IMR-90 (cell line): ENCODE measurements around the gene BAMBI. TPM values are rescaled to one million over a fixed set of nuclear protein-coding genes. Genes with fewer than 3 reads are reported as not detected.

Experiments
- ATAC-seq: fragments of 200-7000 bp; cut with Tn5 transposase; 2 replicates; pipeline ENCODE4 v1.9.1; 2020; ENCODE audit warnings: low read depth, mild to moderate bottlenecking, moderate library complexity
- BruUV-seq: library from RNA; stranded (reverse); fragments of 400-500 nt; replicated peaks from 2 replicates; lab custom pipeline; 2021; lab: Mats Ljungman, UMichigan
- CTCF ChIA-PET: fragments of 300-600 bp; formaldehyde crosslinking; extraction: SDS; loops from one replicate; lab custom pipeline; 2021; ENCODE audit warnings: antibody characterized with exemption; lab: Yijun Ruan, JAX
- POLR2A ChIA-PET: fragments of 300-600 bp; sonication (Branson Sonifier 250); formaldehyde crosslinking; loops from one replicate; lab custom pipeline; 2022; ENCODE audit warnings: antibody characterized with exemption; ENCODE audit not compliant: unreplicated experiment; lab: Charles Lee
- DNase-seq: peaks from one replicate; pipeline ENCODE4 v3.0.0; 2013
- H2AFZ ChIP-seq: replicated peaks from 2 replicates; pipeline ENCODE3; 2013; ENCODE audit warnings: low read length, mild to moderate bottlenecking; ENCODE audit not compliant: poor library complexity
- H2AK5ac ChIP-seq: 2 replicates; pipeline ENCODE4 v1.6.1; 2013; ENCODE audit warnings: low read depth, low read length, inconsistent platforms
- H2AK9ac ChIP-seq: replicated peaks from 2 replicates; pipeline ENCODE3; 2013; ENCODE audit warnings: mild to moderate bottlenecking, low read depth, low read length, moderate library complexity; ENCODE audit not compliant: poor library complexity
- H2BK120ac ChIP-seq: 2 replicates; pipeline ENCODE4 v1.6.1; 2013; ENCODE audit warnings: low read depth, low read length, inconsistent platforms
- H2BK15ac ChIP-seq: 3 replicates; pipeline ENCODE4 v1.6.1; 2013; ENCODE audit warnings: low read depth, low read length, inconsistent platforms
- H2BK20ac ChIP-seq: 2 replicates; pipeline ENCODE4 v1.6.1; 2013; ENCODE audit warnings: low read depth, mild to moderate bottlenecking, inconsistent platforms, low read length, moderate library complexity
- H2BK5ac ChIP-seq: 2 replicates; pipeline ENCODE4 v1.6.1; 2013; ENCODE audit warnings: mild to moderate bottlenecking, low read depth, low read length, inconsistent platforms; ENCODE audit not compliant: poor library complexity, severe bottlenecking
- H3K14ac ChIP-seq: replicated peaks from 2 replicates; pipeline ENCODE4 v1.6.1; 2013; ENCODE audit warnings: low read depth, low read length, inconsistent platforms
- H3K18ac ChIP-seq: 2 replicates; pipeline ENCODE4 v1.6.1; 2013; ENCODE audit warnings: low read depth, low read length, control low read depth
- H3K23ac ChIP-seq: 2 replicates; pipeline ENCODE4 v1.6.1; 2013; ENCODE audit warnings: low read depth, low read length, inconsistent platforms
- H3K27ac ChIP-seq: 2 replicates; pipeline ENCODE4 v1.5.1; 2013; ENCODE audit warnings: mild to moderate bottlenecking, control low read depth, low read length; ENCODE audit not compliant: insufficient read depth
- H3K27me3 ChIP-seq: 2 replicates; pipeline ENCODE4 v1.6.1; 2013; ENCODE audit warnings: low read length; ENCODE audit not compliant: control insufficient read depth, insufficient read depth
- H3K36me3 ChIP-seq: 2 replicates; pipeline ENCODE4 v1.6.1; 2013; ENCODE audit warnings: low read length, mixed read lengths; ENCODE audit not compliant: control insufficient read depth, insufficient read depth
- H3K4ac ChIP-seq: 2 replicates; pipeline ENCODE4 v1.6.1; 2013; ENCODE audit warnings: low read depth, low read length, inconsistent platforms
- H3K4me1 ChIP-seq: 2 replicates; pipeline ENCODE4 v1.6.1; 2013; ENCODE audit warnings: low read length, mixed read lengths; ENCODE audit not compliant: control insufficient read depth, insufficient read depth
- H3K4me2 ChIP-seq: 2 replicates; pipeline ENCODE4 v1.6.1; 2013; ENCODE audit warnings: low read depth, mild to moderate bottlenecking, control low read depth, low read length, moderate library complexity
- H3K4me3 ChIP-seq: 2 replicates; pipeline ENCODE4 v1.5.1; 2013; ENCODE audit warnings: low read depth, mild to moderate bottlenecking, control low read depth, low read length, moderate library complexity; ENCODE audit not compliant: insufficient read depth
- H3K56ac ChIP-seq: 2 replicates; pipeline ENCODE4 v1.6.1; 2013; ENCODE audit warnings: low read length, inconsistent platforms; ENCODE audit not compliant: insufficient read depth; ENCODE audit errors: extremely low read depth
- H3K79me1 ChIP-seq, 2 experiments: 2 replicates each; pipeline ENCODE4 v1.6.1; 2013; ENCODE audit warnings: low read length in 2 of 2, inconsistent platforms in 1 of 2, low read depth in 1 of 2
- H3K9ac ChIP-seq: 2 replicates; pipeline ENCODE4 v1.6.1; 2013; ENCODE audit warnings: low read depth, low read length, control low read depth
- H3K9me1 ChIP-seq: 2 replicates; pipeline ENCODE4 v1.6.1; 2013; ENCODE audit warnings: low read length, inconsistent platforms; ENCODE audit not compliant: insufficient read depth
- H3K9me3 ChIP-seq: 2 replicates; pipeline ENCODE4 v1.6.1; 2013; ENCODE audit warnings: low read length; ENCODE audit not compliant: control insufficient read depth, insufficient read depth
- H4K20me1 ChIP-seq: 2 replicates; pipeline ENCODE4 v1.6.1; 2013; ENCODE audit warnings: low read length, inconsistent platforms; ENCODE audit not compliant: insufficient read depth
- H4K5ac ChIP-seq: 2 replicates; pipeline ENCODE4 v1.6.1; 2013; ENCODE audit warnings: mild to moderate bottlenecking, low read depth, low read length, control low read depth
- H4K8ac ChIP-seq, 2 experiments: 2 replicates each; pipeline ENCODE4 v1.6.1; 2013; ENCODE audit warnings: low read depth in 2 of 2, low read length in 2 of 2, control low read depth in 1 of 2, inconsistent platforms in 1 of 2
- H4K91ac ChIP-seq: 2 replicates; pipeline ENCODE4 v1.6.1; 2013; ENCODE audit warnings: low read depth, low read length, inconsistent platforms; ENCODE audit not compliant: insufficient read depth
- BHLHE40 ChIP-seq: fragments of 150-350 bp; IDR thresholded peaks from 2 replicates; pipeline ENCODE4 v1.6.1; 2016; ENCODE audit warnings: mild to moderate bottlenecking, low read depth, low read length
- CEBPB ChIP-seq: IDR thresholded peaks from 2 replicates; pipeline ENCODE4 v1.6.1; 2012; ENCODE audit warnings: low read depth, low read length, improper control_type of control experiment
- CHD1 ChIP-seq: IDR thresholded peaks from 2 replicates; pipeline ENCODE4 v1.6.1; 2012; ENCODE audit warnings: low read depth, low read length, improper control_type of control experiment
- CTCF ChIP-seq: conservative IDR thresholded peaks from 2 replicates; pipeline ENCODE4 v1.5.1; 2012; ENCODE audit warnings: mild to moderate bottlenecking, low read depth, low read length, improper control_type of control experiment
- ELK1 ChIP-seq: fragments of 150-350 bp; IDR thresholded peaks from 2 replicates; pipeline ENCODE4 v1.6.1; 2016; ENCODE audit warnings: low read depth, mild to moderate bottlenecking, low read length, moderate library complexity, borderline replicate concordance
- FOS ChIP-seq: fragments of 150-350 bp; IDR thresholded peaks from 2 replicates; pipeline ENCODE4 v1.6.1; 2016; ENCODE audit warnings: low read depth, low read length
- MXI1 ChIP-seq: IDR thresholded peaks from 2 replicates; pipeline ENCODE4 v1.6.1; 2012; ENCODE audit warnings: low read depth, mild to moderate bottlenecking, low read length, moderate library complexity, borderline replicate concordance
- NFE2L2 ChIP-seq: fragments of 150-350 bp; IDR thresholded peaks from 2 replicates; pipeline ENCODE4 v1.6.1; 2016; ENCODE audit warnings: low read depth, mild to moderate bottlenecking, low read length
- POLR2A ChIP-seq: IDR thresholded peaks from 2 replicates; pipeline ENCODE4 v1.6.1; 2012; ENCODE audit warnings: mild to moderate bottlenecking, low read depth, low read length
- RCOR1 ChIP-seq: IDR thresholded peaks from 2 replicates; pipeline ENCODE4 v1.6.1; 2012; ENCODE audit warnings: mild to moderate bottlenecking, low read length, improper control_type of control experiment; ENCODE audit not compliant: insufficient replicate concordance
- SMC3 ChIP-seq: fragments of 150-350 bp; IDR thresholded peaks from 2 replicates; pipeline ENCODE4 v1.6.1; 2016; ENCODE audit warnings: low read depth, mild to moderate bottlenecking, antibody characterized with exemption, low read length, moderate library complexity
- USF2 ChIP-seq: fragments of 150-350 bp; IDR thresholded peaks from 2 replicates; pipeline ENCODE4 v1.6.1; 2017; ENCODE audit warnings: mild to moderate bottlenecking, antibody characterized with exemption, low read length, low read depth
- WGBS, 2 experiments: methylation state at CpG; one replicate each; pipeline versions ENCODE4 v1.1.5 to v1.1.7; 2013; ENCODE audit warnings: missing lambda C conversion rate in 2 of 2; ENCODE audit not compliant: insufficient read length in 1 of 2; ENCODE audit errors: extremely low coverage in 2 of 2; 5-methylcytosine and 5-hydroxymethylcytosine counted together
- dilution Hi-C: fragments of 300-500 bp; cut with HindIII; formaldehyde crosslinking; loops from one replicate; pipeline ENCODE4 v1.14.3; 2018; ENCODE audit warnings: low sequenced_read_pairs; ENCODE audit not compliant: unreplicated experiment
- in situ Hi-C: fragments of 300-500 bp; cut with MboI; formaldehyde crosslinking; loops from 3 replicates; pipeline ENCODE4 v1.14.3; 2019; ENCODE audit warnings: low sequenced_read_pairs, inconsistent platforms, mixed read lengths
- intact Hi-C: fragments of 100-400 bp; cut with micrococcal nuclease; formaldehyde crosslinking; loops from 2 replicates; pipeline ENCODE4 v1.10.0; 2022
- polyA plus RNA-seq, 3 experiments: library from polyadenylated mRNA; depleted of rRNA; stranded (reverse); fragments of >200 nt; gene quantifications; 2 replicates each; pipeline ENCODE4 v1.2.3, GENCODE V29; 2012; ENCODE audit warnings: low replicate concordance in 1 of 3
- total RNA-seq: library from RNA; depleted of rRNA; stranded (reverse); fragments of >200 nt; gene quantifications from 2 replicates; pipeline ENCODE4 v1.2.3, GENCODE V29; 2012

Gene BAMBI
- total and polyA plus RNA-seq, 2 of the 4 experiments (the other 2 are of a cell fraction) = 14.4 to 19.4 TPM

GRCh38 chr10:28705472-28705871 is 28.2 kb downstream of the BAMBI start:
- Histone ChIP-seq H3K18ac (no peak overlapping the region), H3K4me1 (peaks cover 5% of the 10 kb centered on the region; the same call in 1 of the 2 replicates), H3K27me3 (no peaks in the 10 kb centered on the region), H3K4ac (no peak overlapping the region), H2AK9ac (no peak overlapping the region), H4K5ac (no peak overlapping the region), H3K27ac (no peak overlapping the region), H2BK120ac (no peak overlapping the region), H3K79me1 (no peaks in the 10 kb centered on the region), H4K20me1 (no peaks in the 10 kb centered on the region), H2BK20ac (no peak overlapping the region), H4K91ac (no peak overlapping the region), H3K9me3 (peaks cover 7% of the 10 kb centered on the region), H2AFZ (no peak overlapping the region), H3K4me3 (no peak overlapping the region), H3K14ac (no peak overlapping the region), H3K9me1 (no peaks in the 10 kb centered on the region), H2AK5ac (no peak overlapping the region), H4K8ac (no peak overlapping the region), H3K36me3 (no peaks in the 10 kb centered on the region), H2BK5ac (no peak overlapping the region), H3K4me2 (no peak overlapping the region), H3K56ac (no peak overlapping the region), H2BK15ac (no peak overlapping the region), H3K9ac (no peak overlapping the region), H3K23ac (no peak overlapping the region)
- no TSS peak for BruUV-seq
- no peak for ATAC-seq
- intact Hi-C loops = no loop called here
- TF ChIP-seq SMC3 (no peak), RCOR1 (no peak), BHLHE40 (no peak), CEBPB (no peak), CTCF (no peak), MXI1 (no peak), POLR2A (no peak), CHD1 (no peak), NFE2L2 (no peak), USF2 (no peak), FOS (no peak), ELK1 (no peak)
- dilution Hi-C loops = no loop called here
- 93% methylated on average over 3 of the region's 8 CpGs; no CpG with 5 or more reads in 1 of the 2 experiments for WGBS, 2 experiments
- POLR2A ChIA-PET = no interaction called here
- DNase-seq = no peak
- in situ Hi-C loops = no loop called here
- CTCF ChIA-PET = interaction anchor here (1.5 kb wide), 1 partner anchor 9 kb away, joined by 3 read pairs; no protein-coding TSS in a partner anchor
